ENCODE measurements around the gene STX12.
"Not testable (repeated sequence)": the region's sequence is repeated elsewhere in the genome, so short reads cannot be mapped to it uniquely, and the experiment has no call there.

STX12 gene

GRCh38 chr1:27795601-27796000, 22.6 kb downstream of the STX12 start:
- Mint-ChIP-seq H3K4me3 (no peak overlapping the region), H3K4me1 (no peaks in the 10 kb centered on the region), H3K27ac (no peak overlapping the region), H3K9me3 (no peaks in the 10 kb centered on the region), H3K27me3 (ENCODE audit: low read depth) (no peaks in the 10 kb centered on the region), H3K36me3 (ENCODE audit: low read depth) (peaks cover 50% of the 10 kb centered on the region)
- TF ChIP-seq, protein P1, sequence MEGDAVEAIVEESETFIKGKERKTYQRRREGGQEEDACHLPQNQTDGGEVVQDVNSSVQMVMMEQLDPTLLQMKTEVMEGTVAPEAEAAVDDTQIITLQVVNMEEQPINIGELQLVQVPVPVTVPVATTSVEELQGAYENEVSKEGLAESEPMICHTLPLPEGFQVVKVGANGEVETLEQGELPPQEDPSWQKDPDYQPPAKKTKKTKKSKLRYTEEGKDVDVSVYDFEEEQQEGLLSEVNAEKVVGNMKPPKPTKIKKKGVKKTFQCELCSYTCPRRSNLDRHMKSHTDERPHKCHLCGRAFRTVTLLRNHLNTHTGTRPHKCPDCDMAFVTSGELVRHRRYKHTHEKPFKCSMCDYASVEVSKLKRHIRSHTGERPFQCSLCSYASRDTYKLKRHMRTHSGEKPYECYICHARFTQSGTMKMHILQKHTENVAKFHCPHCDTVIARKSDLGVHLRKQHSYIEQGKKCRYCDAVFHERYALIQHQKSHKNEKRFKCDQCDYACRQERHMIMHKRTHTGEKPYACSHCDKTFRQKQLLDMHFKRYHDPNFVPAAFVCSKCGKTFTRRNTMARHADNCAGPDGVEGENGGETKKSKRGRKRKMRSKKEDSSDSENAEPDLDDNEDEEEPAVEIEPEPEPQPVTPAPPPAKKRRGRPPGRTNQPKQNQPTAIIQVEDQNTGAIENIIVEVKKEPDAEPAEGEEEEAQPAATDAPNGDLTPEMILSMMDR (IDR thresholded peaks at IDR 0.05; ENCODE audit: unreplicated experiment in 3 of 3), result no peak

DNA sequence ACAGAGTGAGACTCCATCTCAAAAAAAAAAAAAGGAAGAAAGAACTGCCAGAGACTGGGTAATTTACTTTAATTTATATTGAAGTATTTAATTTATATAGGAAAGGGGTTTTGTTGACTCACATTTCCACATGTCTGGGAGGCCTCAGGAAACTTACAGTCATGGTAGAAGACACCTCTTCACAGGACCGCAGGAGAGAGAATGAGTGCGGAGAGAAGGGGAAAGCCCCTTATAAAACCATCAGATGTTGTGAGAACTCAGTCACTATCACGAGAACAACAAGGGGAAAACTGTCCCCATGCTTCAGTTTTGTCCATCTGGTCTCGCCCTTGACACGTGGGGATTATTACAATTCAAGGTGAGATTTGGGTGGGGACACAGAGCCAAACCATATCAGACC, 31.8 kb downstream of the STX12 start:
- TF ChIP-seq, protein P1 (IDR thresholded peaks at IDR 0.05; ENCODE audit: unreplicated experiment in 3 of 3), result no peak
- H3K9me3 Mint-ChIP-seq, result no peaks in the 10 kb centered on the region
- no peak overlapping the region for H3K4me3 Mint-ChIP-seq
- H3K4me1 Mint-ChIP-seq, result no peaks in the 10 kb centered on the region
- H3K27ac Mint-ChIP-seq, result no peak overlapping the region
- H3K27me3 Mint-ChIP-seq (ENCODE audit: low read depth), result no peaks in the 10 kb centered on the region
- peaks cover 44% of the 10 kb centered on the region for H3K36me3 Mint-ChIP-seq (ENCODE audit: low read depth)

GRCh38 chr1:27806758-27807157, 33.7 kb downstream of the STX12 start:
- Mint-ChIP-seq H3K9me3 (no peaks in the 10 kb centered on the region), H3K27me3 (ENCODE audit: low read depth) (no peaks in the 10 kb centered on the region), H3K27ac (no peak overlapping the region), H3K4me1 (no peaks in the 10 kb centered on the region), H3K36me3 (ENCODE audit: low read depth) (peaks cover 41% of the 10 kb centered on the region), H3K4me3 (no peak overlapping the region)
- TF ChIP-seq, protein P1 (IDR thresholded peaks at IDR 0.05; ENCODE audit: unreplicated experiment in 3 of 3), result no peak

GRCh38 chr1:27807385-27807784, 34.4 kb downstream of the STX12 start:
- Mint-ChIP-seq H3K9me3 (no peaks in the 10 kb centered on the region), H3K36me3 (ENCODE audit: low read depth) (peaks cover 40% of the 10 kb centered on the region), H3K27me3 (ENCODE audit: low read depth) (no peaks in the 10 kb centered on the region), H3K4me3 (no peak overlapping the region), H3K27ac (no peak overlapping the region), H3K4me1 (no peaks in the 10 kb centered on the region)
- TF ChIP-seq, protein P1 (IDR thresholded peaks at IDR 0.05; ENCODE audit: unreplicated experiment in 3 of 3), result no peak

DNA sequence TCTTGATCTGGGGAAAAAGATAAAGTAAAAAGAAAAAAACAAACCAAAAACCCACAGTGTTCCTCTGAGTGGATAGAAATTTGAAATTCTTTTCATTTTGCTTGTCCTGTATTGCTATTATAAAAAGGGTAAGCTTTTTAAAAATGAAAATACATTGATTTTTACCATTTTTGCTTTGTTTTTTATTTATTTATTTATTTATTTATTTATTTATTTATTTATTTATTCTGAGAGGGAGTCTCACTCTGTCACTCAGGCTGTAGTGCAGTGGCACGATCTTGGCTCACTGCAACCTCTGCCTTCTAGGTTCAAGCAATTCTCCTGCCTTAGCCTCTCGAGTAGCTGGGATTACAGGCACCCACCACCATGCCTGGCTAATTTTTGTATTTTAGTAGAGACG, 35.1 kb downstream of the STX12 start:
- not testable (repeated sequence) for H3K27ac Mint-ChIP-seq; H3K27me3 Mint-ChIP-seq (ENCODE audit: low read depth); H3K9me3 Mint-ChIP-seq; H3K4me1 Mint-ChIP-seq; H3K4me3 Mint-ChIP-seq
- peaks cover 38% of the 10 kb centered on the region for H3K36me3 Mint-ChIP-seq (ENCODE audit: low read depth)

GRCh38 chr1:27809883-27810282, 36.9 kb downstream of the STX12 start:
- Mint-ChIP-seq H3K27me3 (ENCODE audit: low read depth) (no peaks in the 10 kb centered on the region), H3K4me1 (no peaks in the 10 kb centered on the region), H3K27ac (no peak overlapping the region), H3K36me3 (ENCODE audit: low read depth) (peaks cover 32% of the 10 kb centered on the region), H3K9me3 (no peaks in the 10 kb centered on the region), H3K4me3 (no peak overlapping the region)
- TF ChIP-seq, protein P1 (IDR thresholded peaks at IDR 0.05; ENCODE audit: unreplicated experiment in 3 of 3), result no peak
